ENCODE data around the gene ARHGAP8. TPM values are rescaled to one million over a fixed set of nuclear protein-coding genes. Genes with fewer than 3 reads are reported as not detected.

Gene ARHGAP8
- total RNA-seq, 1 donor from 2014 or later, result 18.1 TPM

DNA sequence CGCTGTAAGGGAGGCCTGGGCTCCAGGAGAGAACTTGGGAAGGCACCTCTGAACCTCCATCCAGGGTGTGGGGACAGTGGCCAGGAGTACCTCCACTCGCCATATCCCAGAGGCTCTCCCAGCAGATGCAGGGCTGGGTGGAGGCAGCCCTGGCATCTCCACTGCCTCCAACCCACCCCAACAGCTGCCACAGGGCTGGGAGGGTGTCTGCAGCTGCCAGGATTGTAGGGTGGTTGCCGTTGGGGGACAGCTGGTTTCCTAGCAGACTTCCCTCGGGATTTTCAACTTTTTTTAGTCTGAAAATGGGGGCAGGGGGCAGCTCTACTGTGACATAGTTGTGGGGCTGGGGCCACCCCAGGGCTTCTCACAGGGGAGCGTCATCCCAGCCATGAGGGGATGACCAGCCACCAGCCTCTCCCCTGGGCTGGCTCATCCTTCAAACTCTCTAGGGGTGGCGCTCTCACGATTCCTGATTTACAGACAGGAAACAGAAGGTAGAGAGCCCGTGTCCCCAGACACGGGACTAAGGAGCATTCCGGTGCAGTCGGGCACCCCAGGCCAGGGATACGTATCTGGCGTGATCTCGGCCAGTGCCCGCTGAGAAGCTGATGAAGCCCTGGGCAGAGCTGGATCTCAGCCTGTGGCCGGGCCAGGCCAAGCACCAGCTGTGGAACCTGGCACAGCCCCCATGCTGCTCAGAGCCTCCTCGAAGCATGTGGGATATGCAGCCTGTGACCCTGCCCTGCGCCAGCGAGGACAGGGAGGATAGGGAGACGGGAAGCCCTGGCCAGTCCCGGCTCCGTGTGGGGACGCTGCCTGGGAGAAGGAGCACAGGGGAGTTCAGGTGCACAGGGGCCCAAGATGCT is 40.5 kb upstream of the ARHGAP8 start:
- Histone ChIP-seq H3K9me3 (no peaks in the 10 kb centered on the region), H3K27ac (no peak overlapping the region), H3K36me3 (no peaks in the 10 kb centered on the region), H3K4me1 (peaks cover 11% of the 10 kb centered on the region), H3K4me3 (no peak overlapping the region), H3K27me3 (no peaks in the 10 kb centered on the region)
- TF ChIP-seq, protein P1, sequence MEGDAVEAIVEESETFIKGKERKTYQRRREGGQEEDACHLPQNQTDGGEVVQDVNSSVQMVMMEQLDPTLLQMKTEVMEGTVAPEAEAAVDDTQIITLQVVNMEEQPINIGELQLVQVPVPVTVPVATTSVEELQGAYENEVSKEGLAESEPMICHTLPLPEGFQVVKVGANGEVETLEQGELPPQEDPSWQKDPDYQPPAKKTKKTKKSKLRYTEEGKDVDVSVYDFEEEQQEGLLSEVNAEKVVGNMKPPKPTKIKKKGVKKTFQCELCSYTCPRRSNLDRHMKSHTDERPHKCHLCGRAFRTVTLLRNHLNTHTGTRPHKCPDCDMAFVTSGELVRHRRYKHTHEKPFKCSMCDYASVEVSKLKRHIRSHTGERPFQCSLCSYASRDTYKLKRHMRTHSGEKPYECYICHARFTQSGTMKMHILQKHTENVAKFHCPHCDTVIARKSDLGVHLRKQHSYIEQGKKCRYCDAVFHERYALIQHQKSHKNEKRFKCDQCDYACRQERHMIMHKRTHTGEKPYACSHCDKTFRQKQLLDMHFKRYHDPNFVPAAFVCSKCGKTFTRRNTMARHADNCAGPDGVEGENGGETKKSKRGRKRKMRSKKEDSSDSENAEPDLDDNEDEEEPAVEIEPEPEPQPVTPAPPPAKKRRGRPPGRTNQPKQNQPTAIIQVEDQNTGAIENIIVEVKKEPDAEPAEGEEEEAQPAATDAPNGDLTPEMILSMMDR (IDR thresholded peaks at IDR 0.05), result no peak
- intact Hi-C loops (cut with DNase I), result no loop called here
- ATAC-seq (no peak), DNase-seq (no peak)

DNA sequence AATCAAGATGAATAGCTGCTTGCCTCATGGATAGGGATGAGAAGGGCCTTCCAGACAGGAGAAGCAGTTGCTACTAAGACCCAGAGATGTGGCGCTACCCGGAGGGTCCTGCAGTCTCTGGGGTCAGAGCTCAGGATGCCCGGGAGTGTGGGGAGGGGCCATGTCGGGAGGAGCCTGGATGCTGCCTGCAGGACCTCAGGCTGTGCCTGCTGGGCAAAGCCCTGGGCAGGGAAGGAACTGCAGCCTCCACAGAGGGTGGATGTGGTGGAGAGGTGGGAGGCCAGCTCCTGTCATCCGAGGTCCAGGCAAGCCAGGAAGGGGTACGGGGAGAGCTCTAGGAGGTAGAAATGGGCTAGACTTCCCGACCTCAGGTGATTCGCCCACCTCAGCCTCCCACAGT is 39.4 kb upstream of the ARHGAP8 start:
- TF ChIP-seq, protein P1 (IDR thresholded peaks at IDR 0.05), result no peak
- peaks cover 11% of the 10 kb centered on the region for H3K4me1 ChIP-seq
- H3K27me3 ChIP-seq, result no peaks in the 10 kb centered on the region
- no peak for DNase-seq
- no peaks in the 10 kb centered on the region for H3K9me3 ChIP-seq
- no peak for ATAC-seq
- H3K36me3 ChIP-seq, result no peaks in the 10 kb centered on the region
- no peak overlapping the region for H3K4me3 ChIP-seq
- intact Hi-C loops (cut with DNase I), result no loop called here
- no peak overlapping the region for H3K27ac ChIP-seq

DNA sequence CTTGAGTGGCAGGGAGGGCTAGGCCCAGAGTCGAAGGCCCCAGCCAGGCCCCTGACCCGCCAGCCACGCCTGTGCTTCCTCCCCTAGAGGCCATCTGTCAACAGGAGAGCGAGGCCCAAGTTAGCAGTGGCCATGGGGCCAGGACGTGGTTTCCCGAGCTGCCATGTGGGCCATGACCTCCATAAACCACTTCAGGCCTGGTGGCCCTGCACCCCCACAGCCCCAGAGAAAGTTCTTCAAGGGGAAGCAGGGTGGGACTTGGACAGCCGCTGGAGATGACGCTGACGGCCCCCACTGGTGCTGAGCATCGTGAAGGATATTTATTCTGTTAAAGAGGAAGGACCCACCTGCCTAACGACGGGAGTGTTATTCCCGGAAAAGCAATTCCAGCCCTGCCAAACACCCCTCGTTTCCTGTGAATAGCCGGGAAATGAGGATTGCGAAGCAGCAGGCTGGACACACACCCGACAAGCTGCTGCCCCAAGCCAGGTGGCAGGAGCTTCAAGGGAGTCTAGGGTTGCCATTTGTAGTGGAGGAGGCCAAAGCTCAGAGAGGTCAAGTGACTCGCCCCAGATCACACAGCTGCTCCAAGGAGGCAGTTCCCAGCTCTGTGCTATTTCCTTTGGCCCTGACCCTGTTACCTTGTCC is 37.5 kb upstream of the ARHGAP8 start:
- Histone ChIP-seq H3K9me3 (no peaks in the 10 kb centered on the region), H3K4me3 (no peak overlapping the region), H3K27ac (peak overlapping the region; percentile 17), H3K36me3 (no peaks in the 10 kb centered on the region), H3K4me1 (peaks cover 11% of the 10 kb centered on the region), H3K27me3 (no peaks in the 10 kb centered on the region)
- TF ChIP-seq, protein P1 (IDR thresholded peaks at IDR 0.05), result no peak
- intact Hi-C loops (cut with DNase I), result no loop called here
- DNase-seq, result no peak
- ATAC-seq, result no peak

DNA sequence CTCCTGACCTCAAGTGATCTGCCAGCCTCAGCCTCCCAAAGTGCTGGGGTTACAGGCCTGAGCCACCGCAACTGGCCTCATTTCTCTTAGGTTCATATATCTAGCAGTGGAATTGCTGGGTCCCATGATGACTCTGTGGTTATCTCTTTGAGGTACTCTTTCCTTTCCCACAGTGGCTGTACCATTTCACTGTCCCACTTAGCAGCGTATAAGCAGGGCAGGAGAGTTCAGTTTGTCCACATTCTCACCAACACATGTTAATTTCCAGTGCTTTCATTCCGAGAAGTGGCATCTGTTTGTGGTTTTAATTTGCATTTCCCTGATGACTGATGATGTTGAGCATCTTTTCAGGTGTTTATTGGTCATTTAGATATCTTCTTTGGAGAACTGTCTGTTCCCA is 34.0 kb upstream of the ARHGAP8 start:
- H3K27me3 ChIP-seq, result no peaks in the 10 kb centered on the region
- ATAC-seq, result no peak
- H3K4me3 ChIP-seq, result no peak overlapping the region
- H3K27ac ChIP-seq, result no peak overlapping the region
- intact Hi-C loops (cut with DNase I), result no loop called here
- no peaks in the 10 kb centered on the region for H3K9me3 ChIP-seq
- no peaks in the 10 kb centered on the region for H3K36me3 ChIP-seq
- no peaks in the 10 kb centered on the region for H3K4me1 ChIP-seq
- TF ChIP-seq, protein P1 (IDR thresholded peaks at IDR 0.05), result no peak
- DNase-seq, result no peak

DNA sequence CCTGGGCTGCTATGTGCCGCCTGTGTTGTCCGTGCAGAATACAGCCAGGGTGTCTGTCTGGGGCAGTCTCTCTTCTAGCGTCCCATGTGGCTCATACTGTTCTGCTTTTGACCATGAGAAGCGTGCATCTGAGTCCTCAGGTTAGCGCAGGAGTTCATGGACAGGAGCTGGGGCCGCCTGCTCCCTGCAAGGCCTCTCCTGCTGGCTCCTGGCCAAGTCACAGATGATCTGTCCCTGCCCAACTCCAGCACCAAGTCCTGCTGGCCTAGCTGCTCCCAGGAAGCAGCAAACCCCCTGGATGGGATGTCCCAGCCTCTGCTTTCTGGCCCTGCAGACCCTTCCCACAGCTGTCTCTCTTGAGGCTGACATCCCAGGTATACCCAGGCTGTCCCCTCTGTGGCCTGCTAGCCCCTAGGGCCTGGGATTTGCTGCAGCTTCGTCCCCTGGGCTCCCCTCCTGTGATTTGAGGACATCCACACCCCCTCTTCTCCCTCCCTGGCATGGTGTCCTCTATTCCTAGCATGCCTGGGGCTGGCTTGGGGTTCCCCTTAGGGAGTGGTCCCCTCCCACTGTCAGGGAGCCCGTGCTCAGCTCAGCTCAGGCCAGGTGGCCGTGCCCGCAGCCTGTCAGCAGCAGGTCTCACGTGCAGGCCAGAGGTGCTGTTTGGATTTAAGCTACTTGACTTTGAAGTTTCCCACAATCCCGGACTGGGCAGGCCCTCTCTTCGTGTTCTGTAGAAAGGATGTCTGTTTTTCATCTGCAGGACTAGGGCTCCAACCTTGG is 32.6 kb upstream of the ARHGAP8 start:
- H3K4me3 ChIP-seq, result no peak overlapping the region
- H3K4me1 ChIP-seq, result no peaks in the 10 kb centered on the region
- TF ChIP-seq, protein P1 (IDR thresholded peaks at IDR 0.05), result no peak
- DNase-seq (no peak), ATAC-seq (no peak)
- H3K27me3 ChIP-seq, result no peaks in the 10 kb centered on the region
- H3K9me3 ChIP-seq, result no peaks in the 10 kb centered on the region
- intact Hi-C loops (cut with DNase I), result no loop called here
- H3K27ac ChIP-seq, result no peak overlapping the region
- no peaks in the 10 kb centered on the region for H3K36me3 ChIP-seq

All from upper lobe of right lung (tissue), 1 donor.